HG03378 (cell line): Measurements from ENCODE around the gene BCAS3.
"Not testable (repeated sequence)": the region's sequence is repeated elsewhere in the genome, so short reads cannot be mapped to it uniquely, and the experiment has no call there.

ENCODE experiments used
- ATAC-seq: cut with Tn5 transposase; IDR thresholded peaks from one replicate; pipeline ENCODE4 v1.9.1; 2021; ENCODE audit warnings: mild to moderate bottlenecking, moderate library complexity; ENCODE audit not compliant: unreplicated experiment

BCAS3 gene

GRCh38 chr17:60920107-60920506 lies 242.5 kb downstream of the BCAS3 start:
- ATAC-seq, result no peak

DNA sequence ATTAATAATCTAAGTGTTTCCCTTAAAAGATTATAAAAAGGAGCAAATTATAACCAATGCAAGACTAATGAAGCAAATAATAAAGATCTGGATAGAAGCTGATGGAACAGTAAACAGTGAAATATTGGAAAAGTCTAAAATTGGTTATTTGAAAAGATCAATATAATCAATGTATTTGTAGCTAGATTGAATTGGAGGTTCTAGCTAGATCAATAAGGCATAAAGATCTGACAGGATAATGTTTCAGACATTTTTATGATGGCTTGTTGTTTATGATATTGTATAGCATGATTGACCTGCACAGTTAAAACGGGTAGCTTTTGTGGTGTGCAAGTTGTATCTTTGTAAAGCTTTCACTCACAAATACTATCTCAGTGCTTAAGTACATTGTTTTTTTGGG lies 245.3 kb downstream of the BCAS3 start:
- no peak for ATAC-seq

- ATAC-seq, result no peak
Measured at GRCh38 chr17:60926466-60927183, 249.0 kb downstream of the BCAS3 start.

DNA sequence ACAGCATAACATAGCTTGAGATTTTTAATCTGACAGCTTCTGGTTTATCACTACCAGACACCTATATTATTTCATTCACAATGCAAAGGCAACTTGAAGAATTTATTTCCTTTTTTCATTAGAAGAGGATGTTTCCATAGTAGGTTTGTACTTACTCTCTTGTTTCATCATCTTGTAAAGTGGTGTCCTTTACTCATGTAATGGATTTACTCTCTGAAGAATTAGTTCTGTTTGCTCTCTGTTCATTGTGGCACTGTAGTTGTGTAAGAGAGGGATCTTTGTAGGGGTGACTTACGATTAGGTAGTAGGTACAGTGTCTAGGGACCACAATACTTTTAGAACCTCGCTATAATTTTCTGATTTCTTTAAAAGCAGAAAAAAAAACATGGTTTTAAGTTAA lies 256.1 kb downstream of the BCAS3 start:
- no peak for ATAC-seq

- no peak for ATAC-seq
Measured at GRCh38 chr17:60934723-60935122, 257.1 kb downstream of the BCAS3 start.

GRCh38 chr17:60935991-60936390 lies 258.3 kb downstream of the BCAS3 start:
- ATAC-seq, result not testable (repeated sequence)

DNA sequence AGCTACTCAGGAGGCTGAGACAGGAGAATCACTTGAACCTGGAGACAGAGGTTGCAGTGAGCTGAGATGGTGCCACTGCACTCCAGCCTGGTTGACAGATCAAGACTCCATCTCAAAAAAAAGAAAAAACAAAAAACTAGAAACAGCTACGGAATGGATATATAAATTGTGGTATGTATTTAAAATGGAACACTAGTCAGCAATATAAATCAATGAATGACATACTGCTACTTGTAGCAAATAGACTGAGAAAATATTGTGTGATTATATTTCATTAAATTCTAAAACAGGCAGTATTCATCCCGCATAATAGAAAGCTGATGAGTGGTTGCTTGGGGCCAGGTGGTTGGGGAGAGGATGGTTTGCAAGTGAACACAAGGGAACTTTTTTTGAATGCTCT lies 261.7 kb downstream of the BCAS3 start:
- no peak for ATAC-seq

- ATAC-seq, result no peak
Measured at GRCh38 chr17:60941028-60941427, 263.4 kb downstream of the BCAS3 start.

DNA sequence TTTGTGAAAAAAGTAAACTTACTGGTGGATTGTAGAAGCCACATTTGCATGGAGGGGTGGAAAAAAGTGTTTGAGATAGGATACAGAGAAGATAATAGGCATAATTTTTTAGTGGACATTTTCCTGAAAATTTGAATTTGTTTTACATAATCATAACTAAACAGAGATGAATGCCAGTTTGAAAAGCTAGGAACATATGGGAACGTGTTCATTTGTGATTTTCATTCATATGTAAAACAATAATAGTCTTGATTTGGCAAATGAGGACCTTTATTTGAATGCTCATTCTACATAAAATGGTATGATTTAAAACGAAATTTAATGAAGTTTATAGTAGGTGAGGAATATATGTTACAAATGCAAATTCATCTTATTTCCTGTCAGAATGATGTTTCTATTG lies 263.9 kb downstream of the BCAS3 start:
- no peak for ATAC-seq

- ATAC-seq, result no peak
Measured at GRCh38 chr17:60944751-60945150, 267.1 kb downstream of the BCAS3 start.

DNA sequence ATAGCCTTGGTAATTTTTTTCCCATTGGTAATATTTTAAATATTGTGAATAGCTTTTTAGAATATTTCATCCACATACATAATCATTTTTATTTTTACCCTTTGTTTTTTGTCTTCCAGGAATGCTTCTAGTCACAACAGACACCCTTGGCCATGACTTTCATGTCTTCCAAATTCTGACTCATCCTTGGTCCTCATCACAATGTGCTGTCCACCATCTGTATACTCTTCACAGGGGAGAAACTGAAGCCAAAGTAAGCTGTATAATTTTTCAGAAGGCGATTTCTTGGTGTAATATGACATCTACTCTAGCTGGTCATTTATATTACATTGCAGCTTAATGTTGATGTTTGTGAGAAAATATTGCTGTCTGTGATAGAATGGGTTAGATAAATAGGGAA lies 269.4 kb downstream of the BCAS3 start:
- no peak for ATAC-seq

- no peak for ATAC-seq
Measured at GRCh38 chr17:60947543-60947942, 269.9 kb downstream of the BCAS3 start.

GRCh38 chr17:60952747-60953146 lies 275.1 kb downstream of the BCAS3 start:
- ATAC-seq, result no peak

DNA sequence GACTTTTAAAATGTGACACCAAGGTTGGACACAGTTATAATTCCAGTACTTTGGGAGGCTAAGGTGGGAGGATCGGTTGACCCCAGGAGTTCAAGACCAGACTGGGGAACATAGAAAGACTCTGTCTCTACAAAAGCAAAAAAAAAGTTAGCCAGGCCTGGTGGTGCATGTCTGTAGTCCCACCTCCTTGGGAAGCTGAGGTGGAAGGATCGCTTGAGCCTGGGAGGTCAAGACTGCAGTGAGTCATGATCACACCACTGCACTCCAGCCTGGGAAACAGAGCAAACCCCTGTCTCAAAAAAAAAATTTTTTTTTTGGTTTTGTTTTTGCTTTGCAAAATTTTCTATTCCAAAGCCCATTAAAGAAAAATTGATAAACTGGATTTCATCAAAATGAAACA lies 281.4 kb downstream of the BCAS3 start:
- no peak for ATAC-seq

DNA sequence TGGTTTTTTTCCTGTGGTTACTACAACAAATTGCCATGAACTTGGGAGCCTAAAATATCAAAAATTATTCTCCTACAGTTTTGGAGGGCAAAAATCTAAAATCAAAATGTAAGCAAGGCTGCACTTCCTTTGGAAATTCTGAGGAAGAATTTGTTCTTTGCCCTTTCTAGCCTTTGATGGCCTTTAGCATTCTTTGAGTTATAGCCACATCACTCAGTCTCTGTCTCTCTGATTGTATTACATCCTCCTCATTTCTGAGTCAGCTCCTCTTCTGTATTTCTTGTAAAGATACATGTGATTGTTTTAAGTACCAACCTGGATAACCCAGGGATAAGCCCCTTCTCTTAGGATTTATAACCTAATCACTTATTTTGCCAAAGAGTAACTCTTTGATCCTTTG lies 282.0 kb downstream of the BCAS3 start:
- no peak for ATAC-seq

DNA sequence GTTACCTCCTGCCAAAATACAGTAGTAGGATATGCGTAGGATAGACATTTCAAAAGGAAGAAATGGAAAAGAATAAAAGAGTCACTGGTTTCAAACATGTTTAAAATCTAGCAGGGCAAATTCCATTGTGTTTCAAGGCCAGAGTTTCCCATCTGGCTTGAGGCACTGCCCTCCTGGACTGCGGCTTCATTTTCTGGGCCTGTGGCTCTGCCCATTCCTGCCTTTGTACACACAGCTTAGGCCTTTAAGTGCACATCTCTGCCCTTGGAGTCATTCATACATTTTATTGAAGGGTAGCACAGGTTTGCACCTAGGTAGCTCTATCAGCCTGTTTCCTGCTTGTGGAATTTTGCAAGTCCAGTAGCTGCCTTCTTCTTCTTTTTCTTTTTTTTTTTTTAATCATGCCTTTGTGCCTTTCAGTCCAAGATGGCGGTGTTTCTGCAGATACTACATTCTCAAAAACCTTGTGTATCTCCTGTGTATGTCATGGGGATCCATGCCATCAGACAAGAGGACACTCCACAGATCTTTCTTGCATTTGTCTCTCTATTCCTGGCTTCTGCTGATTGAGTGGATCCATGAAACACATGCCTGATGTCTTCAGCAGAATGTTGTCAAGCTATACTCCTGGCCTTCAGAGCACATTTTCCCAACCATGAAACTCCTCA lies 282.9 kb downstream of the BCAS3 start:
- ATAC-seq, result no peak

DNA sequence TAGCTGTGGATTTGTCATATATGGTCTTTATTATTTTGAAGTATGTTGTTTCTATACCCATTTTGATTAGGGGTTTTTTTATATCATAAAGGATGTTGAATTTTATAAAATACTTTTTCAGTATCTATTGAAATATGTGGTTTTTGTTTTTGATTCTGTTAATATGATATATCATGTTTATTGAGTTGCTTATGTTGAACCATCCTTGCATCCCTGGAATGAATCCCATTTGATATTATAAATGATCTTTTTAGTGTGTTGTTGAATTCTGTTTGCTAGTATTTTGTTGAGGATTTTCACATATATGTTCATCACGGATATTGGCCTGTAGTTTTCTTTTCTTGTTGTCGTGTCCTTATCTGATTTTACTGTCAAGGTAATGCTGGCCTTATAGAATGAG lies 286.5 kb downstream of the BCAS3 start:
- ATAC-seq, result no peak

DNA sequence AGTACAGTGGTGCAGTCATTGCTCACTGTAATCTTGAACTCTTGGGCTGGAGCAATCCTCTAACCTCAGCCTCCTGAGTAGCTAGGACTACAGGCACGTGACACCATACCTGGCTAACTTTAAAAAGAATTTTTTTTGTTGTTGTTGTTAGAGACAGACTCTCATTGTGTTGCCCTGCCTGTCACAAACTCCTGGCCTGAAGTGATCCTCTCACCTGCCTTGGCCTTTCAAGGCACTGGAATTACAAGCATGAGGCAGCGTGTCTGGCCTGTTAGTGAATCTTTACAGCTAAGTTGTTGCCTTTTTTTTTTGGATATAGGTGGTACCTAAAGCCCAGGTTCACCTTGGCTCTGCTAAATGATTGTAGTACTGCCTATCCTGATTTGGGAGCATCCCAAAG lies 290.6 kb downstream of the BCAS3 start:
- ATAC-seq, result no peak

GRCh38 chr17:60969500-60970037 lies 291.9 kb downstream of the BCAS3 start:
- no peak for ATAC-seq

- ATAC-seq, result no peak
Measured at GRCh38 chr17:60970741-60971140, 293.1 kb downstream of the BCAS3 start.

DNA sequence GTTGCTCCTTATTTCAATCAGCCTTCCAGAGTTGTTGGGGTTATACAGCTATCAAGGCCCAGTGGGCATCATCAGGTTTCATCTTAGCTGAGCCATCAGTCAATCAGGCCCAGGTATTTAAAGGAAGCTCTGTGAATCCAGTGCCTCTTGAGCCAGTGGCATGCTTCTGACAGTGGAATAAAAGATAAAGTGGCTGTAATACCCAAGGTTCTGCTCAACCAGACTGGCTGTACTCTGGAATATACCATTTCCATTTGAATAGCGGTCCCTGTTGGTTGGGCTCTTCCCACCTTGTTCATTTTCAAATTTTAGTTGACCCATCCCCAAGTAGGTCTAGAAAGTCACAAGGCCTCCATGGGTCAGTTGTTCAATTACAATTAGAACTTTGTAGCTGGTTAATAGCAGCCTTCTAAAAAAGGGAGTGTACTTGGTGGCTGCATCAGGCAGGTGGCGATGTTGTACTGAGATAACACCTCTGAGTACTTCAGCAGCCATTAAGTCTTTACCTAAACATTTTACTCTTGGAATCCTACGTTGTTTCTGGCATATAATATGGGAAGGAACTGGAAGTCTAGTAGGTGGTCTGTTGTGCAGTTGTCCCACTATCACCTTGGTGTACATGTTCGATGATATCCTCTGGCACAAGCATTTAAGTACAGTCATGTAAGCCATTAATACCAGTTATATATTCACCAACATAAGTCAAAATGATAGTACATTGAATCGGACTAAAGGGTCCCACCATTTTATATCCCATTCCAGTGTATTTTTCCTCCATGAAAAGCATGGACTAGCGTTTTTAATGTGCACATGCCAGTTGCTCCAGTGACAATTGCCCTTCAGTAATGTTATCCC lies 294.1 kb downstream of the BCAS3 start:
- no peak for ATAC-seq

GRCh38 chr17:60976861-60977260 lies 299.2 kb downstream of the BCAS3 start:
- not testable (repeated sequence) for ATAC-seq
